GM12891 (cell line): ENCODE results near the gene RAB7A.

Source experiments
- PAX5 ChIP-seq: IDR thresholded peaks from 2 replicates; pipeline ENCODE4 v1.6.1; 2011; ENCODE audit warnings: low read length, moderate library complexity, mild to moderate bottlenecking; ENCODE audit not compliant: insufficient read depth, severe bottlenecking
- POLR2A ChIP-seq: IDR thresholded peaks from 2 replicates; pipeline ENCODE4 v1.6.1; 2011; ENCODE audit warnings: low read depth, low read length, control low read depth
- POLR2AphosphoS5 ChIP-seq: IDR thresholded peaks from 2 replicates; pipeline ENCODE4 v1.6.1; 2011; ENCODE audit warnings: low read depth, low read length, control low read depth
- POU2F2 ChIP-seq: IDR thresholded peaks from 2 replicates; pipeline ENCODE4 v1.6.1; 2011; ENCODE audit warnings: low read depth, mild to moderate bottlenecking, control low read depth, low read length, moderate library complexity
- SPI1 ChIP-seq: IDR thresholded peaks from 2 replicates; pipeline ENCODE4 v1.6.1; 2011; ENCODE audit warnings: low read depth, low read length, control low read depth
- TAF1 ChIP-seq: IDR thresholded peaks from 2 replicates; pipeline ENCODE4 v1.6.1; 2011; ENCODE audit warnings: low read depth, low read length, control low read depth

DNA sequence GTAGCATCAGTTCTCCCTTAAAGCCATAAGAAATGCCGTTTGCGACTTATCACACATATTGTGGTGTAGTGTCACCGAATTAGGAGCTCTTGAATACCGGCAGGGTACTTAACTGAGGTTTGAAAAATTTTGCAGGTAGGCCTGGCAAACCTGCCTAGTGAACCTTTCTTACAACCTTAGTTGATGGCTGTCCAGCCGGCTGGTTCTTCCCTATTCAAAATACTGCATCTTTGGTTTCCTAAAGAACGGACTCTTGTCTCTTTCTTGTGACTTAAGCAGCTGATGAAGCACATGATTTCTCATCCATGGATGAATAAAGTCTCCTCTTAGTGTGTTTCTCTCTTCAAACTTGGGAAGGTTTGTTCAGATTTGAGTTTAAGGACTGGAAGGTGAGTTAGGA is 1.5 kb downstream of the RAB7A start:
- TF ChIP-seq SPI1 (no peak), POLR2A (no peak), TAF1 (no peak), PAX5 (no peak), POLR2AphosphoS5 (no peak), POU2F2 (no peak)
